ENCODE results near the gene DEFB132. TPM values are rescaled to one million over a fixed set of nuclear protein-coding genes. Genes with fewer than 3 reads are reported as not detected.

Gene DEFB132
- total and polyA plus RNA-seq, 9 of the 15 experiments (the other 6 are each of a cell fraction or from before 2014, with no cell fraction given) = not detected

GRCh38 chr20:290084-290831 lies 32.7 kb downstream of the DEFB132 start, which contains the start of gene C20orf96 (continued):
- TF ChIP-seq MCM2 (IDR thresholded peaks at IDR 0.05; ENCODE audit: low read depth) (no peak), RBM22 (IDR thresholded peaks at IDR 0.05; ENCODE audit: low read depth, low read length, poor library complexity, severe bottlenecking) (no peak), PRDM10 (IDR thresholded peaks at IDR 0.05; ENCODE audit: partially characterized antibody) (no peak), RB1 (IDR thresholded peaks at IDR 0.05; ENCODE audit: low read depth) (no peak), SAFB2 (IDR thresholded peaks at IDR 0.05; ENCODE audit: borderline replicate concordance, low read depth, low read length, severe bottlenecking) (no peak), MCM5 (IDR thresholded peaks at IDR 0.05; ENCODE audit: low read depth) (no peak), MYC (IDR thresholded peaks at IDR 0.05; ENCODE audit: low read depth, low read length) (0 out of 2 replicates have a peak, but pooled peaks have one; percentile 6), MYC (CRISPR knock-in tag; IDR thresholded peaks at IDR 0.05; ENCODE audit: borderline replicate concordance, low read depth) (no peak), ZKSCAN3 (CRISPR knock-in tag; IDR thresholded peaks at IDR 0.05) (no peak), BACH1 (tag; IDR thresholded peaks at IDR 0.05) (no peak), U2AF1 (optimal IDR thresholded peaks at IDR 0.05; ENCODE audit: low read depth, low read length) (no peak), DIDO1 (tag; IDR thresholded peaks at IDR 0.05; ENCODE audit: low read depth) (no peak), ZNF507 (tag; conservative IDR thresholded peaks at IDR 0.05) (no peak), CREBBP (IDR thresholded peaks at IDR 0.05; ENCODE audit: low read depth, low read length) (no peak), NCOA2 (IDR thresholded peaks at IDR 0.05; ENCODE audit: partially characterized antibody in 2 of 2) (no peak), CCNT2 (IDR thresholded peaks at IDR 0.05; ENCODE audit: borderline replicate concordance, extremely low read depth, insufficient read length, low read depth, low read length) (no peak), E2F3 (CRISPR knock-in tag; IDR thresholded peaks at IDR 0.05) (no peak), SIN3B (IDR thresholded peaks at IDR 0.05; ENCODE audit: low read depth) (no peak), DPF2 (IDR thresholded peaks at IDR 0.05) (no peak), NONO (IDR thresholded peaks at IDR 0.05; ENCODE audit: low read depth in 2 of 2, low read length in 1 of 2) (no peak)
- TF ChIP-seq, protein P1, sequence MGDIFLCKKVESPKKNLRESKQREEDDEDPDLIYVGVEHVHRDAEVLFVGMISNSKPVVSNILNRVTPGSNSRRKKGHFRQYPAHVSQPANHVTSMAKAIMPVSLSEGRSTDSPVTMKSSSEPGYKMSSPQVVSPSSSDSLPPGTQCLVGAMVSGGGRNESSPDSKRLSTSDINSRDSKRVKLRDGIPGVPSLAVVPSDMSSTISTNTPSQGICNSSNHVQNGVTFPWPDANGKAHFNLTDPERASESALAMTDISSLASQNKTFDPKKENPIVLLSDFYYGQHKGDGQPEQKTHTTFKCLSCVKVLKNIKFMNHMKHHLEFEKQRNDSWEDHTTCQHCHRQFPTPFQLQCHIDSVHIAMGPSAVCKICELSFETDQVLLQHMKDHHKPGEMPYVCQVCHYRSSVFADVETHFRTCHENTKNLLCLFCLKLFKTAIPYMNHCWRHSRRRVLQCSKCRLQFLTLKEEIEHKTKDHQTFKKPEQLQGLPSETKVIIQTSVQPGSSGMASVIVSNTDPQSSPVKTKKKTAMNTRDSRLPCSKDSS (IDR thresholded peaks at IDR 0.05; ENCODE audit: low read depth, partially characterized antibody) = no peak
- TF ChIP-seq, protein P2, sequence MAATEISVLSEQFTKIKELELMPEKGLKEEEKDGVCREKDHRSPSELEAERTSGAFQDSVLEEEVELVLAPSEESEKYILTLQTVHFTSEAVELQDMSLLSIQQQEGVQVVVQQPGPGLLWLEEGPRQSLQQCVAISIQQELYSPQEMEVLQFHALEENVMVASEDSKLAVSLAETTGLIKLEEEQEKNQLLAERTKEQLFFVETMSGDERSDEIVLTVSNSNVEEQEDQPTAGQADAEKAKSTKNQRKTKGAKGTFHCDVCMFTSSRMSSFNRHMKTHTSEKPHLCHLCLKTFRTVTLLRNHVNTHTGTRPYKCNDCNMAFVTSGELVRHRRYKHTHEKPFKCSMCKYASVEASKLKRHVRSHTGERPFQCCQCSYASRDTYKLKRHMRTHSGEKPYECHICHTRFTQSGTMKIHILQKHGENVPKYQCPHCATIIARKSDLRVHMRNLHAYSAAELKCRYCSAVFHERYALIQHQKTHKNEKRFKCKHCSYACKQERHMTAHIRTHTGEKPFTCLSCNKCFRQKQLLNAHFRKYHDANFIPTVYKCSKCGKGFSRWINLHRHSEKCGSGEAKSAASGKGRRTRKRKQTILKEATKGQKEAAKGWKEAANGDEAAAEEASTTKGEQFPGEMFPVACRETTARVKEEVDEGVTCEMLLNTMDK (IDR thresholded peaks at IDR 0.05; ENCODE audit: borderline replicate concordance, insufficient read depth, low read depth, low read length, poor library complexity, severe bottlenecking) = peak; percentile 86
